SU-DHL-6 (cell line): ENCODE results near the gene NEGR1.

Experiments
- H2AFZ ChIP-seq: fragments of 200-600 bp; sonication (generic); 2 replicates; pipeline ENCODE4 v1.6.1; 2014; ENCODE audit warnings: low read depth, mild to moderate bottlenecking, moderate library complexity, mixed read lengths, antibody characterized with exemption, low read length; ENCODE audit not compliant: severe bottlenecking
- H3F3A ChIP-seq: fragments of 200-600 bp; shearing (Covaris generic); 2 replicates; pipeline ENCODE4 v1.6.0; 2016; ENCODE audit warnings: antibody characterized with exemption, mild to moderate bottlenecking; ENCODE audit not compliant: insufficient read depth
- H3K27ac ChIP-seq: fragments of 200-600 bp; sonication (generic); 2 replicates; pipeline ENCODE4 v1.5.1; 2016; ENCODE audit warnings: low read depth, mild to moderate bottlenecking, low read length, moderate library complexity, mixed read lengths
- H3K27me3 ChIP-seq: fragments of 200-600 bp; sonication (generic), shearing (Covaris generic); 2 replicates; pipeline ENCODE4 v1.6.0; 2014; ENCODE audit warnings: mild to moderate bottlenecking, low read length
- H3K36me3 ChIP-seq: fragments of 200-600 bp; sonication (generic); 2 replicates; pipeline ENCODE4 v1.6.1; 2014; ENCODE audit warnings: mild to moderate bottlenecking, low read length, mixed read lengths
- H3K4me2 ChIP-seq: fragments of 300-600, 200-600 bp; shearing (Covaris generic), sonication (generic); 2 replicates; pipeline ENCODE4 v1.6.0; 2014; ENCODE audit warnings: low read length, low read depth, mild to moderate bottlenecking; ENCODE audit not compliant: poor library complexity, severe bottlenecking
- H3K4me3 ChIP-seq: fragments of 200-600 bp; sonication (generic); 2 replicates; pipeline ENCODE4 v1.5.1; 2014; ENCODE audit warnings: antibody characterized with exemption, low read length, mild to moderate bottlenecking, mixed read lengths; ENCODE audit not compliant: insufficient read depth, poor library complexity, severe bottlenecking
- H3K79me2 ChIP-seq: fragments of 200-600 bp; sonication (generic); 2 replicates; pipeline ENCODE4 v1.6.1; 2014; ENCODE audit warnings: mild to moderate bottlenecking, low read length, moderate library complexity; ENCODE audit not compliant: insufficient read depth
- H3K9ac ChIP-seq: fragments of 200-600 bp; sonication (generic); 2 replicates; pipeline ENCODE4 v1.7.0; 2014; ENCODE audit warnings: mild to moderate bottlenecking, low read length
- H3K9me2 ChIP-seq: fragments of 200-600 bp; sonication (generic); replicated peaks from 2 replicates; pipeline ENCODE4 v1.6.1; 2014; ENCODE audit warnings: low read length; ENCODE audit not compliant: insufficient read depth
- H3K9me3 ChIP-seq: fragments of 200-600 bp; sonication (generic); 2 replicates; pipeline ENCODE4 v1.6.1; 2014; ENCODE audit warnings: low read length, mixed read lengths; ENCODE audit not compliant: insufficient read depth
- H4K20me1 ChIP-seq: fragments of 200-600 bp; sonication (generic); 2 replicates; pipeline ENCODE4 v1.6.1; 2014; ENCODE audit warnings: low read depth, mild to moderate bottlenecking, antibody characterized with exemption, low read length, moderate library complexity, mixed read lengths
- CTCF ChIP-seq: fragments of 200-600 bp; sonication (generic); IDR thresholded peaks from one replicate; pipeline ENCODE4 v1.5.1; 2017; ENCODE audit warnings: antibody characterized with exemption, mild to moderate bottlenecking, low read length, moderate library complexity; ENCODE audit not compliant: insufficient read depth, poor library complexity, severe bottlenecking
- EZH2phosphoT487 ChIP-seq: fragments of 200-600 bp; sonication (generic), shearing (Covaris generic); conservative IDR thresholded peaks from 2 replicates; pipeline ENCODE4 v1.6.1; 2018; ENCODE audit warnings: mild to moderate bottlenecking, antibody characterized with exemption, low read length, moderate library complexity, mixed read lengths

NEGR1 gene

GRCh38 chr1:72122099-72122880 lies 160.0 kb downstream of the NEGR1 start:
- no peak overlapping the region for H3K4me3 ChIP-seq
- no peaks in the 10 kb centered on the region for H3K79me2 ChIP-seq
- no peaks in the 10 kb centered on the region for H4K20me1 ChIP-seq
- H3K4me2 ChIP-seq: no peak overlapping the region
- no peak for TF ChIP-seq CTCF
- TF ChIP-seq EZH2phosphoT487: no peak
- no peaks in the 10 kb centered on the region for H3K9me2 ChIP-seq
- H3K9me3 ChIP-seq: no peaks in the 10 kb centered on the region
- H3K9ac ChIP-seq: no peak overlapping the region
- H3K36me3 ChIP-seq: no peaks in the 10 kb centered on the region
- H3F3A ChIP-seq: no peaks in the 10 kb centered on the region
- H3K27ac ChIP-seq: no peak overlapping the region
- no peaks in the 10 kb centered on the region for H3K27me3 ChIP-seq
- no peak overlapping the region for H2AFZ ChIP-seq

GRCh38 chr1:72119491-72119890 lies 162.8 kb downstream of the NEGR1 start:
- no peak overlapping the region for H2AFZ ChIP-seq
- H3K79me2 ChIP-seq: no peaks in the 10 kb centered on the region
- no peaks in the 10 kb centered on the region for H3K9me2 ChIP-seq
- no peaks in the 10 kb centered on the region for H3K9me3 ChIP-seq
- no peaks in the 10 kb centered on the region for H3F3A ChIP-seq
- H3K36me3 ChIP-seq: no peaks in the 10 kb centered on the region
- no peaks in the 10 kb centered on the region for H4K20me1 ChIP-seq
- H3K9ac ChIP-seq: no peak overlapping the region
- no peaks in the 10 kb centered on the region for H3K27me3 ChIP-seq
- no peak for TF ChIP-seq EZH2phosphoT487
- no peak for TF ChIP-seq CTCF
- H3K27ac ChIP-seq: no peak overlapping the region
- no peak overlapping the region for H3K4me3 ChIP-seq
- no peak overlapping the region for H3K4me2 ChIP-seq

GRCh38 chr1:72117621-72118020 lies 164.7 kb downstream of the NEGR1 start:
- Histone ChIP-seq H3K79me2 (no peaks in the 10 kb centered on the region), H3F3A (no peaks in the 10 kb centered on the region), H3K9me2 (no peaks in the 10 kb centered on the region), H3K9ac (no peak overlapping the region), H3K4me2 (no peak overlapping the region), H3K27me3 (no peaks in the 10 kb centered on the region), H4K20me1 (no peaks in the 10 kb centered on the region), H3K4me3 (no peak overlapping the region), H2AFZ (no peak overlapping the region), H3K27ac (no peak overlapping the region), H3K36me3 (no peaks in the 10 kb centered on the region), H3K9me3 (no peaks in the 10 kb centered on the region)
- no peak for TF ChIP-seq EZH2phosphoT487
- TF ChIP-seq CTCF: no peak
